IgD-negative memory B cell (primary cell): ENCODE data around the gene UBXN10. TPM values are rescaled to one million over a fixed set of nuclear protein-coding genes. Genes with fewer than 3 reads are reported as not detected.

Experiments
- H3K27ac Mint-ChIP-seq, 3 donors: one replicate each; pipeline ENCODE4 v1.8.0; 2020 to 2022; ENCODE audit warnings: mild to moderate bottlenecking in 3 of 3, mixed read lengths in 3 of 3, moderate library complexity in 1 of 3
- H3K27me3 Mint-ChIP-seq: one replicate; pipeline ENCODE4 v1.8.0; 2021; ENCODE audit warnings: mixed read lengths
- H3K36me3 Mint-ChIP-seq: one replicate; pipeline ENCODE4 v1.8.0; 2020; ENCODE audit warnings: mild to moderate bottlenecking, mixed read lengths
- H3K4me1 Mint-ChIP-seq, 3 donors: one replicate each; pipeline ENCODE4 v1.8.0; 2020 to 2022; ENCODE audit warnings: mixed read lengths in 3 of 3, mild to moderate bottlenecking in 1 of 3
- H3K4me3 Mint-ChIP-seq, 4 donors: one replicate each; pipeline ENCODE4 v1.8.0; 2020 to 2022; ENCODE audit warnings: mild to moderate bottlenecking in 4 of 4, mixed read lengths in 4 of 4, moderate library complexity in 3 of 4
- H3K9me3 Mint-ChIP-seq, 3 donors: one replicate each; pipeline ENCODE4 v1.8.0; 2020 to 2021; ENCODE audit warnings: mixed read lengths in 3 of 3, mild to moderate bottlenecking in 1 of 3
- polyA plus RNA-seq: library from polyadenylated mRNA; unstranded; fragments of 300-500 nt; fragmentation: Illumina TruSeq; gene quantifications from one replicate; pipeline ENCODE4 v1.2.3, GENCODE V29; 2021

UBXN10 gene
- polyA plus RNA-seq, 1 donor from 2014 or later = 0.39 TPM

GRCh38 chr1:20183616-20184271 is 2.2 kb upstream of the UBXN10 start:
- H3K36me3 Mint-ChIP-seq = peaks cover 2% of the 10 kb centered on the region
- H3K9me3 Mint-ChIP-seq = peaks cover 0 to 2% (median 0%) of the 10 kb centered on the region in 3 donors
- H3K4me3 Mint-ChIP-seq = peak overlapping the region in 1 of 4 donors; percentile 34
- no peak overlapping the region for H3K27ac Mint-ChIP-seq
- H3K4me1 Mint-ChIP-seq = peaks cover 14 to 23% (median 16%) of the 10 kb centered on the region in 3 donors
- peaks cover 36% of the 10 kb centered on the region for H3K27me3 Mint-ChIP-seq

GRCh38 chr1:20184481-20184900 is 1.4 kb upstream of the UBXN10 start:
- Mint-ChIP-seq H3K9me3 (peaks cover 0 to 2% (median 0%) of the 10 kb centered on the region in 3 donors), H3K4me1 (peaks cover 16 to 19% (median 16%) of the 10 kb centered on the region in 3 donors)

DNA sequence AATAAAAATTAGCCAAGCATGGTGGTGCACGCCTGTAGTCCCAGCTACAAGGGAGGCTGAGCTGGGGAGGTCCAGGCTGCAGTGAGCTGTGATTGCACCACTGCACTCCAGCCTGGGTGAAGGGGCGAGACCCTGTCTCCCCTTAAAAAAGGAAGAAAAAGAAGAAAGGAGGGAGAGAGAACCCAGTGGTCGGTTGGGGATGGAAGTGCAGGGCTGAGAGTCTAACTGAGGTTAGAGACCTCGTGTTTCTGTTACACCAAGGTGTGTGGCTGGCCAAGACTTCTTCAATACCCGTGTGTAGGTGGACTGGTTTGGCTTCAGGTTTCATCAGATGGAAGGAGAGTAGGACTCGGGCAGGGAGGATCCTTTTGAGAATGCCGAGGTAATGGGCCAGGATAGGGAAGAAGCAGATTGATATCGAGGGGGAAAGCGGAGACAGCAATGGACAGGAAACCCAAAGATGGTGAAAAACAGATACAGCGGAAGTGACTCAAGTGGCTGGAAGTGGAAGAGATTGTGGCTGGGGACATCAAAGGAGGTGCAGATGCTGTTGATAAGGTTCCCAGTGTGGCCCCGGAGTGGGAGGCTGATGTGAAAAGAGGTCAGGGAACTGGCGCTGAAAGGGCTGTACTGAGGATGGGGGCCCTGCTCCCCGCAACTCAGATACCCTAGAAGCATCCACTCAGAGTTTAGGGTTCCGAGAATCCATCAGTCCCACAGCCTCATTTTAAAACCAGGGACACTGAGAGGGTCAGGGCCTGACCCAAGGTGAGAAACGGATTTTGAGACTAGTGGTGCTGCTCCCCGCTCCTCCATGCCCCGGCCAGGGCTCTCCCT is 681 bp upstream of the UBXN10 start:
- Mint-ChIP-seq H3K4me3 (peak overlapping the region; percentile 40 to 92 (median 54)), H3K9me3 (no peaks in the 10 kb centered on the region), H3K4me1 (peaks cover 16 to 18% (median 16%) of the 10 kb centered on the region in 3 donors), H3K36me3 (no peaks in the 10 kb centered on the region), H3K27ac (peak overlapping the region in 2 of 3 donors; percentile 61 to 87), H3K27me3 (peaks cover 36% of the 10 kb centered on the region)

More at GRCh38 chr1:20184481-20184900, 1.4 kb upstream of the UBXN10 start:
- Mint-ChIP-seq H3K27ac (peak overlapping the region in 1 of 3 donors; percentile 18), H3K4me3 (peak overlapping the region in 1 of 4 donors; percentile 92), H3K36me3 (no peaks in the 10 kb centered on the region), H3K27me3 (peaks cover 39% of the 10 kb centered on the region)

DNA sequence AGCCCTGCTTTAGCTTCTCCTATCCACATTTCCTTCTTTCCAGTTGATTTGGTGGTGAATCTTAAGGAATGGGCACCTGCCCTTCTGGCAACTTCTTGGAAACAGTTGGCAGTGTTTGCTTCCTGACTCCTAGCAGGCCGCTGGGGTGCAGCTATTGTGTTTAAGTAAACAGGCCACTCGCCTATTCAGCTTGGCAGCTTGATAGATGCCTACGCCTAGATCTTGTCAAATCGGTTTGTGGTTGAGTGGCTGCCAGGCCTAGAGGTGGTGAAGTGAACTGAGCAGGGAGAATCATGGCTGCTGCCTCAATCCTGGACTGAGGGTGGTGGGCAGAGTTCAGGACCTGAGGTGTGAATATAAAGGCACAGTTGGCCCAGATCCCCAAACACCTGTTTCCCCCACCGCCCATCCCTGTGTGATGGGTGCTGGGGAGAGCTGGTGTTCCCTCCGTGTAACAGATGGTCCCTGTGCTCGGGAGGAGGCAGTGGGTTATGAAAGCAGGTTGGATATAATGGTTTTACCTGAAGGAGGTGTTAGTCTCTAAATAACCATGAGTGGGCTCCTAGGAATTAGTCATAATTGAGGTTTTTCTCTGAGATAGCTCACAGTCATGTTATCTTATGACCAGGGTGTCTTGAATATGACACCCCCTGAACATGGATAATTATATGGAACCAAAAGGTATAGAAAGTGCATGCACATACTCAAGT is 1.4 kb downstream of the UBXN10 start:
- Mint-ChIP-seq H3K36me3 (no peaks in the 10 kb centered on the region), H3K9me3 (no peaks in the 10 kb centered on the region), H3K4me3 (peak overlapping the region in 3 of 4 donors; percentile 21 to 39 (median 29)), H3K4me1 (peaks cover 16 to 18% (median 16%) of the 10 kb centered on the region in 3 donors), H3K27ac (no peak overlapping the region), H3K27me3 (peaks cover 36% of the 10 kb centered on the region)

DNA sequence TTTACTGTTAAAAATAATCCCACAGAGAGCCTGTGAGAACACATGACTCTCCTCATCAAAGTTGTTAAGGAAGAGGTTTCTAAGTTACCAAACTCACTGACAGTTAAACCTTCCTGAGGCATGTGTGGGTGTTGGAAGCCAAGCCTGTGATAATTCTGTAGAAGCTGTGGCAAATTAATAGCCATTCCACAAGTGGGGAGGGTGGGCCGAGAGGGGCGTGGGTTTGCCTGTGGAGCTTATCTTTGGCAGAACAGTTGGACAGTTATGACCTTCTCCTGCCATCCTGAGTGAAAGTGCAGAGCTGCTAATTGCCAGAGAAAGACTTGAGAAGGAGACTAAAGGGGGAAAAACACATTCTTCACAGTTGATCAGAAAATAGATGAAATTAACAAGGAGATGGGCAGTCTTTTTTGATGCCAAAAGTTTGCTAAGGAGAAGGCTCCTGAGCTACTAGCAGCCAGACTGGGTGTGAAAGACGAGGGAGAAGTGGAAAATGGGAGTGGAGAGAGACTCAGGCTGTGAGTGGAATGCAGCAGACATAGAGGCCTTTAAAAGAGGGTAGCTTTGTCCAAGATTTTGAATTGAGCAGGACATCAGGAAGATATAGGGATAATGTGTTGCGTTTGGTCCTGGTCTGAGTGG is 2.0 kb downstream of the UBXN10 start:
- Mint-ChIP-seq H3K27me3 (peaks cover 37% of the 10 kb centered on the region), H3K4me3 (no peak overlapping the region), H3K27ac (no peak overlapping the region), H3K4me1 (peaks cover 16 to 18% (median 16%) of the 10 kb centered on the region in 3 donors), H3K36me3 (no peaks in the 10 kb centered on the region), H3K9me3 (no peaks in the 10 kb centered on the region)

GRCh38 chr1:20188455-20188817 is 2.5 kb downstream of the UBXN10 start:
- H3K36me3 Mint-ChIP-seq = no peaks in the 10 kb centered on the region
- peaks cover 16 to 18% (median 16%) of the 10 kb centered on the region in 3 donors for H3K4me1 Mint-ChIP-seq
- no peaks in the 10 kb centered on the region for H3K9me3 Mint-ChIP-seq
- H3K4me3 Mint-ChIP-seq = peak overlapping the region in 1 of 4 donors; percentile 19
- no peak overlapping the region for H3K27ac Mint-ChIP-seq
- peaks cover 37% of the 10 kb centered on the region for H3K27me3 Mint-ChIP-seq

GRCh38 chr1:20189664-20190063 is 3.8 kb downstream of the UBXN10 start:
- H3K9me3 Mint-ChIP-seq = no peaks in the 10 kb centered on the region
- H3K4me1 Mint-ChIP-seq = peaks cover 16% of the 10 kb centered on the region in 3 donors
- H3K27ac Mint-ChIP-seq = no peak overlapping the region
- H3K27me3 Mint-ChIP-seq = peaks cover 28% of the 10 kb centered on the region
- H3K4me3 Mint-ChIP-seq = no peak overlapping the region
- no peaks in the 10 kb centered on the region for H3K36me3 Mint-ChIP-seq

- H3K9me3 Mint-ChIP-seq = no peaks in the 10 kb centered on the region
- no peak overlapping the region for H3K4me3 Mint-ChIP-seq
- H3K36me3 Mint-ChIP-seq = no peaks in the 10 kb centered on the region
- peaks cover 22% of the 10 kb centered on the region for H3K27me3 Mint-ChIP-seq
- H3K4me1 Mint-ChIP-seq = peaks cover 14 to 17% (median 16%) of the 10 kb centered on the region in 3 donors
- H3K27ac Mint-ChIP-seq = peak overlapping the region in 1 of 3 donors; percentile 15
Observed at GRCh38 chr1:20190256-20191160, 4.6 kb downstream of the UBXN10 start.

GRCh38 chr1:20191266-20191825 is 5.5 kb downstream of the UBXN10 start:
- Mint-ChIP-seq H3K4me1 (peaks cover 12 to 15% (median 15%) of the 10 kb centered on the region in 3 donors), H3K36me3 (no peaks in the 10 kb centered on the region), H3K9me3 (no peaks in the 10 kb centered on the region), H3K27ac (no peak overlapping the region), H3K4me3 (no peak overlapping the region), H3K27me3 (peaks cover 21% of the 10 kb centered on the region)

DNA sequence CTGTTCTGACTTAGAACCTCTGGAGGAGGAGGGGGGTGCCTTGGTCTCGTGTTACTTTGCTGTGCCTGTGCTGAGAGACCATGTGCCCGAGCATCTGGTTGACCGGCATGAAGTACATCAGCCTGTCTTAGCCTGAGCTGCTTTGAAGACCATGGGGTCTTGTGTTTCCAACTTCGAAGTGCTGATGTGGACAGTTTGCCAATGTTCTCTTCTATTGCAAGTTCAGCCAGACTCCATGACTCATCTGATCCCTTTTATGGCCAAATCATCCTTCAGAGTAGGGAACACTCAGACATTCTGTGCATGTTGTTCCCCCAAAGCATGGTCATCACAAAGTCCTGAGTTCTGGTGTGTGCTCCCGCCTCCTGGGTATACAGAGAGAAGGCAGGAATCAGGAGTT is 6.5 kb downstream of the UBXN10 start:
- Mint-ChIP-seq H3K36me3 (no peaks in the 10 kb centered on the region), H3K27ac (no peak overlapping the region)

GRCh38 chr1:20192871-20193411 is 7.0 kb downstream of the UBXN10 start:
- no peak overlapping the region for H3K4me3 Mint-ChIP-seq
- H3K9me3 Mint-ChIP-seq = no peaks in the 10 kb centered on the region
- peaks cover 17% of the 10 kb centered on the region for H3K27me3 Mint-ChIP-seq
- H3K4me1 Mint-ChIP-seq = peaks cover 6 to 12% (median 11%) of the 10 kb centered on the region in 3 donors
- no peaks in the 10 kb centered on the region for H3K36me3 Mint-ChIP-seq
- no peak overlapping the region for H3K27ac Mint-ChIP-seq

More for the DNA sequence above, 6.5 kb downstream of the UBXN10 start:
- no peak overlapping the region for H3K4me3 Mint-ChIP-seq
- peaks cover 17% of the 10 kb centered on the region for H3K27me3 Mint-ChIP-seq
- H3K9me3 Mint-ChIP-seq = no peaks in the 10 kb centered on the region
- peaks cover 6 to 12% (median 11%) of the 10 kb centered on the region in 3 donors for H3K4me1 Mint-ChIP-seq

GRCh38 chr1:20194224-20194623 is 8.3 kb downstream of the UBXN10 start:
- Mint-ChIP-seq H3K36me3 (no peaks in the 10 kb centered on the region), H3K27me3 (peaks cover 13% of the 10 kb centered on the region), H3K4me1 (peaks cover 5 to 7% (median 6%) of the 10 kb centered on the region in 3 donors), H3K9me3 (no peaks in the 10 kb centered on the region), H3K27ac (no peak overlapping the region), H3K4me3 (no peak overlapping the region)

GRCh38 chr1:20194757-20195461 is 9.0 kb downstream of the UBXN10 start:
- Mint-ChIP-seq H3K27me3 (peaks cover 13% of the 10 kb centered on the region), H3K4me3 (peak overlapping the region in 1 of 4 donors; percentile 69), H3K9me3 (no peaks in the 10 kb centered on the region), H3K36me3 (no peaks in the 10 kb centered on the region), H3K4me1 (peaks cover 5 to 7% (median 6%) of the 10 kb centered on the region in 3 donors), H3K27ac (no peak overlapping the region)
